ENCODE data around the gene CDKAL1. TPM values are rescaled to one million over a fixed set of nuclear protein-coding genes. Genes with fewer than 3 reads are reported as not detected.

The CDKAL1 gene
- total and polyA plus RNA-seq, 2 of the 13 experiments (the other 11 are each of a cell fraction or from before 2014, with no cell fraction given) = 9.5 to 27.7 TPM

DNA sequence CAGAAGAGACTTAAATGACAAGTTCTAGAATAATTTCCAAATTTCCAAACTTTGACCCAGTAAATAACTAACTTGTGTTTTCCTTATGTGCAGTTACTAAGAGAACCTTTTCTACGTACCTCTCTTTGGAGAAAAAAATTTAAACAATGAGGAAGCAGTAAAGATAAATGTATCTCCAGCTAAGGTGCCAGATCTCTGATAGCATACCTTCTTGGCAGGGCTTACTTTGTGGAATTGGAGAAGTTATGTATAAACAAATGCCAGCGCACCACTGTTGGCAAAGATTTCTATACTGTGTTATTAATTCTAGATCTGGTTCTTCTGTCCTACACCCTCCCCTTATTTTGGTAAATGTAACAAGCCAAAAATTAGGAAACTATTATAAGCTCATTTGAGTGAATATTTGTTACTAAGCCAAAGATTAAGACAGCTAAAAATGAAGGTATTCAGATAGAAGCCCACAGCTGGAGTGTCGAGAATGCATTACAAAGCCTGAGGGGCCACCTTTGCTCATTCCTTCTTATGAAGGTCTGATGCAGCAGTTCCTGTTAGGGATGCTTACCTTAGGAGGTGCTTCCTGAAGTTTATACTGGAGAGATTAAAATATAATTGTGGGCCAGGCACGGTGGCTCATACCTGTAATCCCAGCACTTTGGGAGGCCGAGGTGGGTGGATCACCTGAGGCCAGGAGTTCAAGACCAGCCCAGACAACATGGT, 686.2 kb downstream of the CDKAL1 start:
- H3K9ac ChIP-seq (ENCODE audit: insufficient read depth, low read depth, low read length) = no peak overlapping the region
- ATAC-seq (no peak), DNase-seq (ENCODE audit: low spot score) (no peak), FAIRE-seq (no peak)
- H3K27me3 ChIP-seq (ENCODE audit: control insufficient read depth in 1 of 2, insufficient read depth in 2 of 2, low read length in 2 of 2) = no peaks in the 10 kb centered on the region
- no peak overlapping the region for H3K27ac ChIP-seq (ENCODE audit: extremely low read length, insufficient read depth, low read length)
- no peak overlapping the region for H3K4me2 ChIP-seq (ENCODE audit: low read depth, low read length)
- BruUV-seq (replicated peaks) = no TSS peak
- H3K79me2 ChIP-seq (ENCODE audit: insufficient read depth, low read length) = no peaks in the 10 kb centered on the region
- ChIA-PET CTCF (ENCODE audit: low intra/inter-chr PET ratio, low total read pairs) (no interaction called here), POLR2A (no interaction called here)
- no peaks in the 10 kb centered on the region for H3K36me3 ChIP-seq (replicated peaks in 1 of 2; ENCODE audit: control insufficient read depth in 1 of 2, insufficient read depth in 2 of 2, low read length in 2 of 2)
- H3K9me3 ChIP-seq (ENCODE audit: low read length) = no peaks in the 10 kb centered on the region
- no peak for TF ChIP-seq HES4 (CRISPR knock-in tag; IDR thresholded peaks at IDR 0.05; ENCODE audit: borderline replicate concordance)
- no peak for TF ChIP-seq XBP1 (CRISPR knock-in tag; IDR thresholded peaks at IDR 0.05)
- TF ChIP-seq, protein P1, sequence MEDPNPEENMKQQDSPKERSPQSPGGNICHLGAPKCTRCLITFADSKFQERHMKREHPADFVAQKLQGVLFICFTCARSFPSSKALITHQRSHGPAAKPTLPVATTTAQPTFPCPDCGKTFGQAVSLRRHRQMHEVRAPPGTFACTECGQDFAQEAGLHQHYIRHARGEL (CRISPR knock-in tag; IDR thresholded peaks at IDR 0.05) = no peak
- no peak for TF ChIP-seq SOX13 (IDR thresholded peaks at IDR 0.05)
- TF ChIP-seq SOX13 (CRISPR knock-in tag; conservative IDR thresholded peaks at IDR 0.05 in 1 of 2, IDR thresholded peaks at IDR 0.05 in 1 of 2) = no peak
- TF ChIP-seq SP5 (CRISPR knock-in tag; IDR thresholded peaks at IDR 0.05; ENCODE audit: borderline replicate concordance, low read depth) = no peak
- TF ChIP-seq, protein P2, sequence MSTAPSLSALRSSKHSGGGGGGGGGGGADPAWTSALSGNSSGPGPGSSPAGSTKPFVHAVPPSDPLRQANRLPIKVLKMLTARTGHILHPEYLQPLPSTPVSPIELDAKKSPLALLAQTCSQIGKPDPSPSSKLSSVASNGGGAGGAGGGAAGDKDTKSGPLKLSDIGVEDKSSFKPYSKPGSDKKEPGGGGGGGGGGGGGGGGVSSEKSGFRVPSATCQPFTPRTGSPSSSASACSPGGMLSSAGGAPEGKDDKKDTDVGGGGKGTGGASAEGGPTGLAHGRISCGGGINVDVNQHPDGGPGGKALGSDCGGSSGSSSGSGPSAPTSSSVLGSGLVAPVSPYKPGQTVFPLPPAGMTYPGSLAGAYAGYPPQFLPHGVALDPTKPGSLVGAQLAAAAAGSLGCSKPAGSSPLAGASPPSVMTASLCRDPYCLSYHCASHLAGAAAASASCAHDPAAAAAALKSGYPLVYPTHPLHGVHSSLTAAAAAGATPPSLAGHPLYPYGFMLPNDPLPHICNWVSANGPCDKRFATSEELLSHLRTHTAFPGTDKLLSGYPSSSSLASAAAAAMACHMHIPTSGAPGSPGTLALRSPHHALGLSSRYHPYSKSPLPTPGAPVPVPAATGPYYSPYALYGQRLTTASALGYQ (CRISPR knock-in tag; IDR thresholded peaks at IDR 0.05) = no peak
- TF ChIP-seq SAP130 (CRISPR knock-in tag; IDR thresholded peaks at IDR 0.05; ENCODE audit: low read depth) = no peak
- no peak for TF ChIP-seq ZNF567 (CRISPR knock-in tag; IDR thresholded peaks at IDR 0.05; ENCODE audit: borderline replicate concordance)
- no peak for TF ChIP-seq GTF3A (CRISPR knock-in tag; conservative IDR thresholded peaks at IDR 0.05)
- no peak for TF ChIP-seq ARNT2 (CRISPR knock-in tag; IDR thresholded peaks at IDR 0.05; ENCODE audit: low read depth)
- TF ChIP-seq SP4 (CRISPR knock-in tag; IDR thresholded peaks at IDR 0.05) = no peak
- TF ChIP-seq, protein P3, sequence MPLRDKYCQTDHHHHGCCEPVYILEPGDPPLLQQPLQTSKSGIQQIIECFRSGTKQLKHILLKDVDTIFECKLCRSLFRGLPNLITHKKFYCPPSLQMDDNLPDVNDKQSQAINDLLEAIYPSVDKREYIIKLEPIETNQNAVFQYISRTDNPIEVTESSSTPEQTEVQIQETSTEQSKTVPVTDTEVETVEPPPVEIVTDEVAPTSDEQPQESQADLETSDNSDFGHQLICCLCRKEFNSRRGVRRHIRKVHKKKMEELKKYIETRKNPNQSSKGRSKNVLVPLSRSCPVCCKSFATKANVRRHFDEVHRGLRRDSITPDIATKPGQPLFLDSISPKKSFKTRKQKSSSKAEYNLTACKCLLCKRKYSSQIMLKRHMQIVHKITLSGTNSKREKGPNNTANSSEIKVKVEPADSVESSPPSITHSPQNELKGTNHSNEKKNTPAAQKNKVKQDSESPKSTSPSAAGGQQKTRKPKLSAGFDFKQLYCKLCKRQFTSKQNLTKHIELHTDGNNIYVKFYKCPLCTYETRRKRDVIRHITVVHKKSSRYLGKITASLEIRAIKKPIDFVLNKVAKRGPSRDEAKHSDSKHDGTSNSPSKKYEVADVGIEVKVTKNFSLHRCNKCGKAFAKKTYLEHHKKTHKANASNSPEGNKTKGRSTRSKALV (CRISPR knock-in tag; IDR thresholded peaks at IDR 0.05) = no peak
- TF ChIP-seq, protein P4, sequence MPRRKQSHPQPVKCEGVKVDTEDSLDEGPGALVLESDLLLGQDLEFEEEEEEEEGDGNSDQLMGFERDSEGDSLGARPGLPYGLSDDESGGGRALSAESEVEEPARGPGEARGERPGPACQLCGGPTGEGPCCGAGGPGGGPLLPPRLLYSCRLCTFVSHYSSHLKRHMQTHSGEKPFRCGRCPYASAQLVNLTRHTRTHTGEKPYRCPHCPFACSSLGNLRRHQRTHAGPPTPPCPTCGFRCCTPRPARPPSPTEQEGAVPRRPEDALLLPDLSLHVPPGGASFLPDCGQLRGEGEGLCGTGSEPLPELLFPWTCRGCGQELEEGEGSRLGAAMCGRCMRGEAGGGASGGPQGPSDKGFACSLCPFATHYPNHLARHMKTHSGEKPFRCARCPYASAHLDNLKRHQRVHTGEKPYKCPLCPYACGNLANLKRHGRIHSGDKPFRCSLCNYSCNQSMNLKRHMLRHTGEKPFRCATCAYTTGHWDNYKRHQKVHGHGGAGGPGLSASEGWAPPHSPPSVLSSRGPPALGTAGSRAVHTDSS (CRISPR knock-in tag; conservative IDR thresholded peaks at IDR 0.05) = no peak
- TF ChIP-seq STAT5B (CRISPR knock-in tag; IDR thresholded peaks at IDR 0.05) = no peak
- TF ChIP-seq HCFC1 (IDR thresholded peaks at IDR 0.05; ENCODE audit: low read depth, low read length) = no peak
- TF ChIP-seq CBFB (CRISPR knock-in tag; IDR thresholded peaks at IDR 0.05) = no peak
- no peak for TF ChIP-seq TOPORS (CRISPR knock-in tag; IDR thresholded peaks at IDR 0.05)
- no peak for TF ChIP-seq SIN3A (IDR thresholded peaks at IDR 0.05; ENCODE audit: borderline replicate concordance, low read depth, low read length)
- no peak overlapping the region for H2AFZ ChIP-seq (ENCODE audit: low read length)
- H3K4me1 ChIP-seq (ENCODE audit: insufficient read depth, low read length) = no peaks in the 10 kb centered on the region
- 94% methylated on average over 5 of the region's 5 CpGs for WGBS (ENCODE audit: low lambda C conversion rate)
- in situ Hi-C loops (cut with HindIII; ENCODE audit: extremely low pct_ligation_motif_present, low pct_unique_long_range_greater_than_20kb) (no loop called here), intact Hi-C loops (cut with micrococcal nuclease; ENCODE audit: unreplicated experiment) (no loop called here)
- H3K4me3 ChIP-seq (replicated peaks in 1 of 3; ENCODE audit: insufficient read depth in 1 of 3, low read depth in 2 of 3, low read length in 3 of 3) = no peak overlapping the region
- no peaks in the 10 kb centered on the region for H4K20me1 ChIP-seq (ENCODE audit: insufficient read depth, low read length)
